ENCODE data around the gene YY1. TPM values are rescaled to one million over a fixed set of nuclear protein-coding genes. Genes with fewer than 3 reads are reported as not detected.

The YY1 gene
- total and polyA plus RNA-seq, 2 of the 8 experiments (the other 6 are each of a cell fraction or from before 2014, with no cell fraction given), result 26.4 to 106 TPM

GRCh38 chr14:100292776-100293461, 54.0 kb downstream of the YY1 start (continued):
- TF ChIP-seq PHF8 (conservative IDR thresholded peaks at IDR 0.05; ENCODE audit: low read depth, low read length) (no peak), BCL11A (IDR thresholded peaks at IDR 0.05; ENCODE audit: low read depth in 2 of 2, low read length in 2 of 2) (no peak), SUZ12 (IDR thresholded peaks at IDR 0.05; ENCODE audit: low read length) (no peak), CREB1 (IDR thresholded peaks at IDR 0.05) (no peak), MAFK (IDR thresholded peaks at IDR 0.05; ENCODE audit: low read depth, low read length) (no peak)
